Measurements from ENCODE around the gene TM9SF3.

TM9SF3 gene

DNA sequence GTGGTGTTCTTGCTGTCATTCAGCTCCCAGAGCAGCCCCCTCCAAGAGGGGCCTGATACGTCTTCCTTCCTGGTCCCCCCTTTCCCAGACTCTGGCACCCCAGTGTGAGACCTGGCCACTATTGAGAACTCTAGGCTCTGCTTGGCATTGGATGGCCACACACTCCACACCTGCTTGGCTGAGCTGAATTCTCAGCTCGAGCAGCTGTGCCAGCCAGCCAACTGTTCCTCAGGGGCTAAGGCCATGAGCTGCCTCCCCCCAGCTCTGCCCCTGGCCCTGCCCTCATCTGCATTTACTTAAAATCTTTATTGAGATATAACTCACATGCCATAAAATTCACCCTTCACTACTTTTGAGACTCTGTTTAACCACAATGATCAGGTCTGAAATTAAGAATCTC lies 79.8 kb downstream of the TM9SF3 start:
- DNase-seq, result no peak

DNA sequence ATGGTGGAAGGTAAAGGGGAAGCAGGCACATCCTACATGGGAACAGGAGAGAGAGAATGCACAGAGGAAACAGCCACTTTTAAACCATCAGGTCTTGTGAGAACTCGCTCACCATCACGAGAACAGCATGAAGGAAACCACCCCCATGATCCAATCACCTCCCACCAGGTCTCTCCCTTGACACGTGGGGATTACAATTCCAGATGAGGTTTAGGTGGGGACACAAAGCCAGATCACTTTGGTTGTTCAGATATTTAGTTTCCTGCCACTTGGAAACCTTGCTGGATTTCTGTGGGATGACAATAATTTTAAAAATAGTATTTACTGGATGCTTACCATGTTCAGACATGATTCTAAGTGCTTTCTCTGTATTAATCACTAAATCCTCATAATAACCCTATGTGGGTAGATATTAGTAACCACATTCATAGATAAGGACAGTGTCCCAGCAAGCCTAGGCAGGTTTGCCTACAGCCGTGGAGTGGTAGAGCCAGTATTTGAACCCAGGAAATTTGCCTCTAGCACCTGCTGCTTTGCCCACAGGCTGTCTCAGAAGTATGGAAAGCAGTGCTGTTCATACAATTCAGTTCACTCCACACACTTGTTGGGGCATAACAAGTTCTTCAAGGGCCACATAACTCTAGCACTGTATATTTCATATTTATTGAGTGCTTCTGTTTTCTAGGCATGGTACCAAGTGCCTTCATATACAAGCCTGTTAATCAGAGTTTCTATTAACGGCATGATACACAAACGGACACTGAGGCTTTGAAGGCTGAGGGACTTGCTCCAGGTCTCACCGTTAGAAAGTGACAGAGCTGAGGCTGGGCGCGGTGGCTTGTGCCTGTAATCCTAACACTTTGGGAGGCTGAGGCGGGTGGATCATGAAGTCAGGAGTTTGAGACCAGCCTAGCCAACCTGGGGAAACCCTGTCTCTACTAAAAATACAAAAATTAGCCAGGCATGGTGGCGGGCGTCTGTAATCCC lies 81.4 kb downstream of the TM9SF3 start:
- no peak for DNase-seq

DNA sequence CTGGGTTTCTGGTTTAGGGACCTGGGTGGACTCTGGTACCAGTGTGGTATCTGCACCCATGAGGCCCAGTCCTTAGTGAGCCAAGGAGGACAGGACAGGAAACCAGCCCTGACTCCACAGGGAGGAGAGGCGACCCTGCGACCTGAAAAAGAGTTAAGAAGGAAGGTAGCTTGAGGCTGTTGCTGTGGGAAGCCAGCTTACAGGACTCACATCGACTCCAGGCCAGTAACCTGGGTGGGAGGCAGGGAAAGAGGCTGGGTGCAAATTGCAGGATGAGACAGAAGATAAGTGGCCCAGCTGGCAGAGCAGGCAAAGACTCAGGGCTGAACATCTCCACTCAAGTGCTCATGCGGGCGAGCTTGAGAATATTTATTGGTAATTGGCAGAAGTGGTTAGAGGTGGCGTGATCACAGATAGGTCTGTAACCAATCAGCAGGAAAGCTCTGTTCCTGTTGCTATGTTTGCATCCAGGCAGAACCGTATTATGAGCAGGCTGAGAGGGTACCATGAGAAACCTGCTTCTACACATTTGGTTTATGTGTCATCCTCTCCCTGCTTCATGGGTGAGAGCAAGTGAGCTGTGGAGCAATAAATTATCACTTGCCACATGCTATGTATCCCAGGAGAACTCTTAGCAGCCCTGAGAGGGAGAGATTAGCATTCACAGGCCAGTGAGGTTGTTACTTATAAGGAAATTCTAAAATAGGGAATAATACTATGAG lies 84.1 kb downstream of the TM9SF3 start:
- no peak for DNase-seq

DNA sequence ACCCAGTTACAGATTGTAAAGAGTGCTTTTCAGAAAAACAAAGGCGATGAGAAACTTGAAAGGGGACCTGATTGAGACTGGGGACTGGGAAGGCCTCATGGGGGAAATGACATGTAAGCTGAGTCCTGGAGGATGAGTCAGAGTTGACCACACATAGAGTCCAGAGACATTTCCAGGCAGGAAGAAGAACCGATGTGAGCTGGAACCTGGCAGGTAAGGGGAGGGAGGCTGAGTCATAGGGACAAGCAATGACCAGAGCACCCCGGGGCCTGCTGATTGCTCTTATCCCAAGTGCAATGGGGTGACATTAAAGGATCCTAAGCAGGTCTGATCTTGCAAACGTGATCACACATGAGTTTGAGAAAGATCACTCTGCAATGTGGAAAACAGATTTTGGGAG lies 84.8 kb downstream of the TM9SF3 start:
- no peak for DNase-seq

DNA sequence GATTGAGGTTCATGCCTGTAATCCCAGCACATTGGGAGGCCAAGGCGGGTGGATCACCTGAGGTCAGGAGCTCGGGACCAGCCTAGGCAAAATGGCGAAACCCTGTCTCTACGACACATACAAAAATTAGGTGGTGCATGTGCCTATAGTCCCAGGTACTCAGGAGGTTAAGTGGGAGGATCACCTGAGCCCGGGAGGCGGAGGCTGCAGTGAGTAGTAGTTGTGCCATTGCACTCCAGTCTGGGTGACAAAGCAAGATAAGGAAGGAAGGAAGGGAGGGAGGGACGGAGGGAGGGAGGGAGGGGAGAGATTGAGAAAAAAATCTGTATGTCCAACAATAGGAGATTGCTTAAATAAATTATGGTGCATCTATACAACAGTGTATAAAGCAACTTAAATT lies 86.3 kb downstream of the TM9SF3 start:
- no peak for DNase-seq

DNA sequence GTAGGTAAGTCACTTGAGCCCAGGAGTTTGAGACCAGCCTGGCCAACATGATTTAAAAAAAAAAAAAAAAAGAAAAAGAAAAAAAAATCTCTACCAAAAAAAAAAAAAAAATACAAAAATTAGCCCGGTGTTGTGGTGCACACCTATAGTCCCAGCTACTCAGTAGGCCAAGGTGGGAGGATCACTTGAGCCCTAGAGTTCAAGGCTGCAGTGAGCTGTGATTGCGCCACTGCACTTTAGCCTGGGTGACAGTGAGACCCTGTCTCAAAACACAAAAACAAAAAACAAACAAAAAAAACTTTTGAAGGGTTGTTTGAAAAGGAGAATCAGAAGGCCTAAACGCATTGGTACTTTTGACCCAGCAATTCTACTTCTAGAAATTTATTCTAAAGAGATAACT lies 86.8 kb downstream of the TM9SF3 start:
- no peak for DNase-seq

DNA sequence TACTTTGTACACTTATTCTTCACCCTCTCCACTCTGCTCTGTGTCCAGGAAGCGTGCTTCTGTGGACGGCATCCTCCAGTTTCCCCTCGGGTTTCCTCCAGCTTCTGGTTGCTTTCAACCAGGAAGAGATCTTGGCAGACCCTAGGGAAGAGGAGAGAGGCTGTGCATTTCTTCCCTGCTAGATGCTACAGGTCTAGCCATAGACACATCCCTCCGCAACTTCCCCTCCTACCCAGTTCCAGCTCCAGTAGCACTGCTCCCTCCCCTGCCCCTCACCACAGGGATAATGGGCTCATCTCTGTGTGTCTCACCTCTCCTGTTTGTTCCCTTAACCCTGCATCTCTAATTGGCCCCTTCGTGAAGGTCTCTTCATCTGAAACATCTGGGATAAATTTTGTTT lies 89.4 kb downstream of the TM9SF3 start:
- DNase-seq, result no peak

- no peak for DNase-seq
These were observed 90.4 kb downstream of the TM9SF3 start for GRCh38 chr10:96496281-96496925.

DNA sequence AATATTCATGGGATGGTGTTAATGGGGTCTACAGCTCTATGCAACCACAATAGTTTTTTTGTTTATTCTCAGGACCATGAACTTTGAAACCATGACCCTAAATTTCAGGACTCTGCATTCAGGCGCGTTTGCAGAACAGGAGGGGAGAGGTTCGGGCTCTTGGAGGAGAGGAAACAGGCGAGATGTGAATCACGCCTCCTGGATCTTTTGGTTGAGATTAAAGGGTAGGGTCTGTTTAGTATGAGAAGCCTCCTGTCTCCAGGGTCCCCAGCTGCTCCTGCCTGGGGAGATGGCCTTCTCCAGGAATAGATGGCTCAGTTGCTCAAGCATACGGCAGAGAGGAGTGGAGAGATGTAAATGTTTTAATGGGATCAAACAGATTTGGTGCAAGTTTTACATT lies 91.3 kb downstream of the TM9SF3 start:
- DNase-seq, result no peak

GRCh38 chr10:96494694-96495093 lies 92.1 kb downstream of the TM9SF3 start:
- no peak for DNase-seq

GRCh38 chr10:96493871-96494525 lies 92.8 kb downstream of the TM9SF3 start:
- DNase-seq, result no peak

DNA sequence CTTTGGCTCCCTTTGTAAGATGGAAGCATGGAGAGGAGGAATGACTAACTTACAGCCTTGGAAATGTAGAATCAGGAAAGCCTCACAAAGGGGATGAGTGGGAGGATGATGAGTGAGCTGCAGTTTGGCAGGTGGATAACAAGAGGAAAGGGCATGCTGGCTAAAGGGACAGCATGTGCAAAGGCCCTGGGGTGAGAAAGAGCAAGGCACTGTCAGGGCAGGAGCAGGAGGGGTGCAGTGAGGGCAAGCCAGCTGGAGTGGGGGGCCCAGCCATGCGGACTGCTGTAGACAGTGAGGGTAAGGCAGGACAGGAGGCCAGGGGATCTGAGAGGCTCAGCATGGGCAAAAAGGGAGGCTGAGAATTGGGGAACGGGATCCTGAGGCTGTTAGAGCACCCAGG lies 93.6 kb downstream of the TM9SF3 start:
- no peak for DNase-seq

GRCh38 chr10:96491303-96491702 lies 95.5 kb downstream of the TM9SF3 start:
- DNase-seq, result no peak

DNA sequence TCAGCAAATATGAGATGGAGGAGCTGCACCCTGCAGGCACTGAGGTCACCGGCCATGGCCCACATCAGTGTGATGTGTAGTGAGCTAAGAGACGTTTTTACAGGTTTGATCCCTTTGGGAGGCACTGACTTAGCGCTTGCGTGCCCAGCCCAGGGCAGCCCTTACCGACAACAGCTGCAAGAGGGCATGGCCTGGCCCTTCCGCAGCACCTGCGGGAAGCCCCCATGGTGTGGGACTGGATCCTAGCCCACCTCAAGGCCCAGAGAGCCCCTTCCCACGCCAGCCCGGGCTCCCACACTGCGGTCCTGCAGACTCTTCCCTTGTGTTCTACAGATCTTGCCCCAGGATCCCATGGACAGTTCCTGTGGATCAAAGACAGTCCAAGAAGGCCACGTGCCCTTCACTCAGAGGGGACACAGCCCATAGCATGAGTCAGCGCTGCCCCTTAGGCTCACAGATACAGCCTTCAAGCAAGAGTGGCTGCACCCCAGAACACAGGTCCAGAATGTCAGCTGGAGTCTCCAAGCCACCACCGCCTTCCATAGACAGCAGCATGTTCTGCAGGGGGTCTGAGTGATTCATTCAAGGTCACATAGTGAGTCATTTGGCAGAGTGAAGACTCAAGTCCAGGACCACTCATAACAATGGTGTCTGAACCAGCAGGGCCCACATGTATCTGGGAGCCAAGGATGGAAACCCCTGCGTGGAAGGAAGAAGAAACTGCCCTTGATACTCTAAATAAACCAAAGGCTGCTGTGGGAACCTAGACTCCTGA lies 98.5 kb downstream of the TM9SF3 start:
- DNase-seq, result no peak

GRCh38 chr10:96482815-96483588 lies 103.8 kb downstream of the TM9SF3 start:
- no peak for DNase-seq

DNA sequence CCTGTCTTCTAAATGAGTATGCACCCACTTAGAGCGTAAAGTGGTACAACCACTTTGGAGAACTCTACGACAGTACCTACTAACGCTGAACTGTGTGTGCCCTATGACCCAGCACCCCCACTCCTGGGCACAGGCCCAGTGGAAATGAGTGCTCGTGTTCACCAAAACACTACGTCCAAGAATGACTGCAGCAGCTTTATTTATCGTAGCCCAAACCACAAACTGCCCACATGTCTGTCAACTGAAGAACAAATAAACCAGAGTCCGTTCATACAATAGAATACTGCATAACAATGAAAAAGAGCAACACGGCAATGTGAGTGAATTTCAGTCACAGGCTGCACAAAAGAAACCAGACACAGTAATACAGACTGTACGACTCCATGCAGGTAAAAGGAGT lies 108.5 kb downstream of the TM9SF3 start:
- no peak for DNase-seq

DNA sequence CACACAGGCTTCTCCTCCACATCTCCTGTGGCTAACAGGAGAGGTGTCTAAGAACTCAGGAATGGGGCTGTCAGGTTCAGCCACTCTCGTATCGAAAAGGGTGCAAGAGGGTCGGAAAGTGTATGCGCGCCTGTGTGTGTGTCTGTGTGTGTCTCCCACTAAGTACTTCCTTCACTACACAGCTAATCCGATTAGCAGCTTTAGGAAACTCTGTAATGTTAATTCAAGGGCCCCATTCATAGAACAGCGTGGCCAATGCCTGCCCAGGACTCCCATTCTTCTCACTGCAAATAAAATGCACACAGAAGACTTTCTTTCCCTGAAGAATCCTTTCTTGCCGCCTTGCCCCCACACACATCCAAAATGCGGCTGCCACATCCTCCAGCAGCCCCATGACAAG lies 112.9 kb downstream of the TM9SF3 start:
- DNase-seq, result no peak

DNA sequence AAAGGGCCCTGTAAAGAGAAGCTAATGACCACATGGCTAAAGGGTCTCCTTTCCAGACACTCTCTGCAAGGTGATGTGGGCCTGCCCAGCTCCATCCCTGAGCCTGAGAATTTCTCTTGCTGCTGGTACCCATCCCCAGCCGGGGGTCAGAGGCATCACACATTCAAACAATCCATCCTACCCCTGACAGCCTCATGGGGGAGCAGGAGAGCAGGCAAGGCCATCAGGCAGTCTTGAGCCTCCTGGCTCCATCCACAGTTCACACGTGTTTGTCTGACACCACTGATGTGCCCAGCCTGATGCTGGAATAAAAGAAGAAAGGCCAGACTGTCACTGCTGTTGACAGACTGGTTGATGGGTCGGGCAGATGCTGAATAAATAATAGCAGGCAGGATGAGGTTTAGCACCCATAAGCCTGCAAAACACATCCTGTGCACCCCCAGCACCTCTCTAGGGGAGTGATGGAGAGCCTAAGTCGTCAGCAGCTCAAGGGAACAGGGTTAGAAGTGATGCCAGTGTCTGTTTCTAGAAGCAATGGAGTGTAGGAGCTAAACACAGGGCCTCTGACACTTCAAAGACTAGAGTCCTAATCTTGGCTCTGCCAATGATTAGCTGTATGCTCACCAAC lies 116.6 kb downstream of the TM9SF3 start:
- no peak for DNase-seq

DNA sequence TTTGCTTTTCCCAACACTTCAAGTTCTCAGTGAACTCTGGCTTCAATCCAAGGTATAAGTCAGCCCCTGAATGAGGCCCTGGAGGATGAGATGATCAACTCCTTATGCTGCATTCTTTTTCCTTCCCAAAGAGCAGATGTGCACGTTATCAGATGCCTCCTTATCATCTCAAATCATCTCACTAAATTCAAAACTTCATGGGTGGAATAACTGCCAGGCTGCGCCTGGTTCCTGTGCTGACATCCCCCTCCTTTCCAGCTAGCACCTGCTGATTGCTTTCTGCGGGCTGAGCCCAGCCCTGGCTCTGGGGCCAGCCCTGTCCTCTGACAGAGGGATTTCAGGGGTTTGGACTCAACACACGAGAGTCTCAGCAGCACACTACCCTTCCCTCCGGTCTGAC lies 118.0 kb downstream of the TM9SF3 start:
- DNase-seq, result no peak

All from right hindlimb (tissue), 1 donor.